GM18498 (cell line): ENCODE measurements around the gene TANC1.
A peak's percentile ranks its signal among the peaks of the same experiment; 100 is the strongest.

Experiments
- ATAC-seq: cut with Tn5 transposase; IDR thresholded peaks from one replicate; pipeline ENCODE4 v1.9.1; 2021; ENCODE audit warnings: mild to moderate bottlenecking, moderate library complexity; ENCODE audit not compliant: unreplicated experiment

The TANC1 gene

DNA sequence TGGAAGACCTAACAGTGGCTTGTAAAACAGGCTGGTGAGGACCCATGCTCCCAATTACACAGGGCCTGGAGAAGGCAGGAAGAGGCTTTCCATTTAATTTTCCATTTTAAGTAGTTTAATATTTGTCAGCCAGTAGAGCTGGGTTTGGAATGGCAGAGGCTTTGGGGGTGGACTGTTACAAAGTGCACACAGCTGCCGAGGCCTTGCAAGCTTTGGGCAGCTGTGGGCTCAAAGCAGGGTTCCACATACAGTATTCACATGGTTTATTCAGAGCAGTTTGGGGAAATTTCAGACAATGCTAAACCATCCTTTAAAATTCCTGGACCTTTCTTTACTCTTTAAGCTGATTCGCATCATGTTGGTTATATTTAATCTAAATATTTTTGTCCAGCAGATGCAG is 185.5 kb downstream of the TANC1 start:
- ATAC-seq = no peak

DNA sequence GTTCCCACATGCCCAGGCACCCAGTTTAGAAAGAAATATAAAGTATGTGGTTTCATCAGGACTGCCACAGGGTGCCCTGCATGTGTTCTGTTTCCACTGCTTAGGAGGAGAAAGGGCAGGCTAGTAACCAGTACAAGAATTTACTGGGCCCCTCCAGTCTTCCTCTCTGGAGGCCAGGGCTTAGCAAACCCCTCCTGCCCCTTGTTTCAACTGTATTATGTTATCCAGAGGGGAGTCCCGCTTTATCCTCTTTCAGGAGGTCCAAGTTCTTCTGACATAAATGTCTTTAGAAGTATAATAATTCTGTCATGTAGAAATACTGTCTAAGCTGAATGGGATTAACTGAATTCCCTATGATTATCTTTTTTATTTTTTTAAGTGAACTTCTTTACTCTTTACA is 185.9 kb downstream of the TANC1 start:
- ATAC-seq = no peak

DNA sequence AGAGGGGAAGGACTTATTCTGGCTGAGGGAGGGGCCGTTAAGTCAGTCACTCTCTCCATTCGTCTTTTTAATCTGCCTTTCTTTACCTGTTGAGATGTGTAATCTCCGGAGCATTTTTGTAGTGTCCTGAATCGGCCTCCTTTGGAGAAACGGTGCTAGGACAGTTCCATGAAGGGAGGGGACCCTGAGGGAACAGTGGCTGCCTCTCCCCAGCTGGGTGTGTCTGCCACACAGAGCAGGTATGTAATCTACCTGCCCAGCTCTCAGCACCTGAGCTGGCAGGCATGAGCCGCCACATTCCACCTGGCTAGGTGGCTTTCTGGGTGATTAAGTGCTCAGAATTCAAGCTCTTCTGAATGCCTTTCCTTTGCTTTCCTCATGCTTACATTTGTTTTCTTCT is 186.9 kb downstream of the TANC1 start:
- no peak for ATAC-seq

DNA sequence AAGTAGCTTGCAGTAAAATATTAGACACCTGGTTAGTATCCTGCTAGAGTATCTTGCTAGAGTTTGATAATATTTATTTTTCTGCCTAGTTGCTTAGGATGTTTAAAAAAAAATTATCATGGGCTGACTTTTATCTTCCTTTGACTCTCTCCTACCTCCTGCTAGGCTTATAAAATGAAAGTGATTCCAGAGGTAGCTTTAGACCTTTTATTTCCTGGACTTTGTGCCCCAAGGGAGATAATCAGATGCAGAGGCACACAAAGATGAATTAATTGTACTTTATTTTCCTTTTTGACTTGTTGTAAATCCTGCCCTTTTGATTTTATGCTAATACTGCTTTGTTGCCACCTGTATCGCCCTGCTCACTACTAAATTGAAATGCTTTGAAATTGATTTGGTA is 187.4 kb downstream of the TANC1 start:
- ATAC-seq = no peak

DNA sequence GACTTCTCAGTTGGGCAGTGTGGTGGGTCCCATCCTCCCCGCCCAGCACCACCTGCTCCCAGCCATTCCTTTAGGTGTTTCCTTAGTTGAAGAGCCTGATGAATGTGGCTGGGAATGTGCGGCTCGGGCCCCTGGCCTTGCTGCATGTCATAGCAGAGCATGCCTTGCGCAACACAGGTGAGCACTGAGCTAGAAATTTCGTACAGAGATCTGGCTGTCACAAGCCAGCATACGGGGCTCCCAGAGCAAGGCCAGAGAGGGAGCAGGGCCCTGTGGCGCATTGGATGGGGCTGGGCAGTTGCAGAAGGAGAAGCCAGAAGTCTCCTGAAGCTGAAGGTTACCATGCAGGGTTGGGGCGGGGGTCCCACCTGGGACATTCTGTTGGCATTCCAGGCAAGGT is 188.4 kb downstream of the TANC1 start:
- ATAC-seq = no peak

DNA sequence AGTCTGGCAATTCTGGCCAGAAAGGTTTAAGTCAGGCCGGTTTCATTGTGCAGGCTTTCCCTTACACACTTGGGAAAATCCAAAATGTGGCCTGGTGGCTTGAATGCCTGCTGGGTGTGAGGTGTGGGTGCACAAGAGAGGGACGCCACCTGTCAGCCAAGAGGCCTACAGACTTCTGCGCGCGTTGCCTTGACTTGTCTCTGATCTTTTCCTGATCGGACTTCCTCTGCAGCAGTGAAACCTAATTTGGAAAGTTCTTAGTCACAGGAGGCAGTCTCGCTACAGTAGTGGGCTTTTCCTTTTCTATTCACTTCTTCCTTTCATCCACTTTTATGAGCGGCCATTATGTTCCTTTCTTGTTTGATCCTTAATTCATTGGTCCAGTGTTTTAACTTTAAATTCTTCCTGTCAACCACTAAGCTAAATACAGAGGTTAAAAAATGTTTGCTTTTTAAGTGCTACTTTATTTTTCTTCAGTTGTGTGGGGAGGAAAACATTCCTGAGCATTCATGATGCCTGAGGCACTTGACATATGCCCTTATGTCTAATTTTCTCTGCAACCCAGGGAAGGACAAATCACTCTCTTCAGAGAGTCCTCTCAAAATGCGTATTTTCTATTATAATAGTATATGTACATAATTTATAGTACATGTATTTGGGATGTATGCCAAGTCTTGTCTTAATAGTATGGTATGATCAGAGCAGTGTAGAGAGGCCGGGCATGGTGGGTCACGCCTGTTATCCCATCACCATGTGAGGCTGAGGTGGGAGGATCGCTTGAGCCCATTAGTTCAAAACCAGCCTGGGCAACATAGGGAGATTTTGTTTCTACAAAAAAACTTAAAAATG is 189.1 kb downstream of the TANC1 start:
- ATAC-seq = peak; percentile 63

DNA sequence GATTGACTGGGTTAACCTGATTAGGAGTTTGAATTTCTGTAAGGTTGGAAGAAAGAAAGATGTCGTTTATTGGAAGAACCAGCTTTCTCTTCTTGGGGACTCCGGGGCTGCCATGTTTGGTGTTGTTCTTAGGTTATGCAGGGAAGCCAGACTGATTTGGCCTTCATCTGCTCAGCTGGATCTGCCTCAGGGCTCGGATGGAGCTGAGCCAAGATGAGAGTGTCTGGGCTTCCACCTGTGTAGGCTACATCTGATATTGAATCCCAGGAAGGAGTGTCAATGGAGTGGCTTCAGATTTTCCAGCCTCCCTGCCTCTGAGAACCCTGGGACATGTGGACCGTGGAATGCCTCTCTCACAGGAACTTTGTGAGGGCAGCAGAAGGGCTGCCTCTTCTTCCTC is 192.0 kb downstream of the TANC1 start:
- no peak for ATAC-seq

DNA sequence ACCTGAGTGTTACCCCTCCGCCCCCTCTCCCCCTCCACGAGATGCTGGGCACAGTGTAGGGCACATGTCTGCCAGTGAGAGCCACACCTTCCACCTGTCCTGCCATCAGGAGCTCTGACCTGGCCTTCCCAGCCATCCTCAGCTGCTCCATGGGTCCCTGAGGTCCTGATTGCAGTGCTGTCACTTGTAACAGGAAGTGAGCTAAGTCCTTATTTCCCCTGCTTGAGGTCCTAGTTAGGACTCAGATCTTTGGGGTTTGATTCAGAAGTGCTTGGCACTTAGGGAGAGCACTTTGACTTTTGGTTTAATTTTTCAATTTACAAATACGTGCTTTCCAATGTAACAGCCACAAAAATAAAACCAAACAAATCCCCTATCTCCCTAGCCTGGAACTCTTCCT is 192.5 kb downstream of the TANC1 start:
- ATAC-seq = no peak

DNA sequence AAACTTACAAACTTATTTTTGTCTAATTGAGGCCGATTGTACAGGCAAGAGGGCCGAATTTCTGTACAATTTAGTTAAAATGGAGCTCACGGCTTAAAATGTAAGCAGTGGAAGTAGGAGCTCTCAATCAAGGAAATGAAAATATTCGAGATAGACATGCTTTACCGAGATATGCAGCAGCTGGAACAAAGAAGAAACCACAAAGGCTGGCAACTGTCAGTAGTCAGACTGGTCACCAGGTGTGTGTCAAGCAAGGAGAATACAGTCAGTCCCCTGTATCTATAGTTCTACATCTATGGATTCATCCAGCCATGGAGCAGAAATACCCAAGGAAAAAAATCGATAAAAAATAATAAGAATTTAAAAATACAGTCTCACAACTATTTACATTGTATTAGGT is 195.5 kb downstream of the TANC1 start:
- peak; percentile 52 for ATAC-seq

DNA sequence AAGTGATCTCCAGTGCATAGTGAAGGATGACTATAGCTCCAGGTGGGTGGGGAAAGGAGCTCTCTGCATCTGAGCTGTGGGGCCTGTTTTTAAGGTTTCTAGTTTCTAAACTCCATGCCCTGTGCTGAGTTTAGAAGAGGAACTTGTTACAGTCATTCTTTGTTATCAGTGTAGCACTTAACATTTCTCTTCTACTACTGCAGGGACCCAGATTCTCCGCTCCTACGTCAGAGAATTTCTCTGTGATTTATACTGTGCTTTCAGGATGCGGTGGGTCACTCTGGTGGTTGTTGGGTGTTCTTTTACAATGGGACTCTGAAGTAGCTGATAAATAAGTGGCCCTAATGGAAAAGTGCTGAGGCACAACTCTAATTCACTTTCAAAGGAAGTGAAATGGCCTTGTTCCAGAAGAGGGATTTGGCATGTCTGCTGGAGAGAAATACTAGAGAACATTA is 196.0 kb downstream of the TANC1 start:
- ATAC-seq = no peak

DNA sequence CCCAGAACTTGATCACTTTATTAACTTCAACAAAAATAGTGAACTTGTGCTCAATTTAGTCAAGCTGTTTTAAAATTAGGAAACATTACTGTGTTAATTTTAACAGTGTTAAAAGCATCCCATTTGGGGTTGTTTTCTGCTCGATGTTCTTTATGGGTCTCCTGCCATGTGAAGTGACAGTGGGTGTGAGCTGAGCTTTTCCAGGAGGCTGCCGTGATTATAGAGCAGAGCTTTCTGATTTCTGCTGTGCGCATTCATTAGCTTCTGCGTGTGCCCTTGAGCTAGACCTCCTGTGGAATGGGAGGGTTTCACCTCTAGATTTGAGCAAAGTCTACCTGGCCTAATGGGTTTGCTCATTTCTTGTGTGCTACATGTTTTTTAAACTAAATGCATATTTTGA is 196.6 kb downstream of the TANC1 start:
- no peak for ATAC-seq

DNA sequence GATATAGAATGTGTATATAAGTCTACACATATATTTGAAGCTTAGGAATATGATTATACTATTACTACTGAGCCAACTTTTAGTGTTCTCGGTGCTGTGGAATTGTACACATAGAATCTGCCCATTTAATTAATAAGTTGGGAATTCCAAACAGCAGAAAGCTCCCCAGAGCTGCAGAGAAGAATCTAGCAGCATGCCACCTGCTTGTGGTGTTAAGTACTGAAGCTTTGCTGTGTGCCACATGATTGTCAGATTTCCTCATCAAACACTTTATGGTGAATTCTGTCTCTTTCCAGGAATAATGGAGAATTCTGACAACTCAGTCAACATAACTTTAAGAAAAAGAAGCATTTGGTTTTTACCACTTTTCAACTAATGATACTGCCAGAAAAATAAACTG is 200.3 kb downstream of the TANC1 start:
- ATAC-seq = no peak

DNA sequence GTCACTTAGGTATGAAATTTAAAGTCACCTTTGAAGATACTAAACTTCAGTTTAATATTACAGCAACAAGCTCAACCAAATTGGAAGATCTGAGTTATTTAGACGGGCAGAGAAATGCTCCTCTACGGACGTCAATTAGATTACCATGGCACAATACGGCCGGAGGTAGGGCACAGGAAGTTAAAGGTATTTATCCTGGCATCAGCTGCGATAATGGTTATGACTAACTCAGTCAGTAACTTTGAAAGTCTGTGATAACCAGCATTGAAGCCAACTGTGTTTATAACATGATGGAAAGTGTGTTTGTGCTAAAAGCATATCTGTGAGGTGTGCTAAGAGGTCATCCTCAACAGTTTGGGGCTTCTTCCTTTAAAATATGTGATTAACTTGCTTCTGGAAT is 200.7 kb downstream of the TANC1 start:
- no peak for ATAC-seq

DNA sequence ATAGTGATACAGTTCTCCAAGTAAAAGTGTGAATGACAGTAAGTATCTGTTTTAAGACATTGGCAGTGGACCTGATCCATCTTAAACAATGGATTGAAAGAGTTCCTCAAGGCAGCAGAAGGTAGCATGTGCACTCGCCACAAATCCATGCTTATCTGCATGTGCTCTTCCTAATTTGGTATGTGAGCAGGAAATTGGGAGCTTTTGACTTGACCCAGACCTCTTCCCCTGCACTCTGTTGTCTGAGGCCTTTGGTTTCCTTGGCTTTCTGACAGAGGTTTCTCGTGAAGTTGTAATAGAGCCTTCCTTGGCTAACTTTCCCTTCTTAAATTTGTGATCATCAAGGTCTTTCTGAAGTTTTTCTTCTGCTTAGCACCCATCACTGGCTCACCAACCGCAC is 204.0 kb downstream of the TANC1 start:
- ATAC-seq = no peak

DNA sequence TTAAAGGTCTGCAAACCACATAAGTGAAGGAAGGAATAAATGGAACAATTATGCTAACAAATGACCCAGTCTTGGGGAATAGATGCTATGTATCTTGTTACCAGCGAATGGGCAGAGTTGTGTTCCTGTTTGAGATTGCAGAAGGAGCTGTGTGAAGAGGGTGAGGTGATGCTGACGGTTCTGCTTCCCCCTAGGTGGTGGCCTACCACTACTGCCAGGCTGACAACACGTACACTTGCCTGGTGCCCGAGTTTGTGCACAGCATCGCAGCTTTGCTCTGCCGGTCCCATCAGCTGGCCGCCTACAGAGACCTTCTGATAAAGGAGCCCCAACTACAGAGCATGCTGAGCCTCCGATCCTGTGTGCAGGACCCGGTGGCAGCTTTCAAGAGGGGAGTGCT is 206.3 kb downstream of the TANC1 start:
- no peak for ATAC-seq

DNA sequence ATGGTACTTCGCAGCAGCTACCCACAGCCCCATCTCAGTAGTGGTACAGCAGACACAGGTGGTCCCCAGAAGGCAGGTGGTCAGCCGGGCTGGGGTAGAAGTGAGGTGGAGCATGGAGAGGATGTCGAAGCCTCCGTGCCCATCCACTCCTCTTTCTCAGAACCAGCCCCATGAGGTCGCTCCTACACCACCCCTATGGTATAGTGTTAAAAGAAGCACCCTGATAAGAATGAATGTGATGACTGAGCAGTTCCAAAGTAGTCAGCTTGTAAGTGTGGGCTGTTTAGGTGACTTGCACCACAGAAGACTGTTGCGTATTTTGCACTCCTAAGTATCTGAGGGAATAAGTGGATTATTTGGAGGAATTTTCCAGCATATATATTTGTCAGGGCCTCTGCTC is 206.7 kb downstream of the TANC1 start:
- ATAC-seq = no peak

DNA sequence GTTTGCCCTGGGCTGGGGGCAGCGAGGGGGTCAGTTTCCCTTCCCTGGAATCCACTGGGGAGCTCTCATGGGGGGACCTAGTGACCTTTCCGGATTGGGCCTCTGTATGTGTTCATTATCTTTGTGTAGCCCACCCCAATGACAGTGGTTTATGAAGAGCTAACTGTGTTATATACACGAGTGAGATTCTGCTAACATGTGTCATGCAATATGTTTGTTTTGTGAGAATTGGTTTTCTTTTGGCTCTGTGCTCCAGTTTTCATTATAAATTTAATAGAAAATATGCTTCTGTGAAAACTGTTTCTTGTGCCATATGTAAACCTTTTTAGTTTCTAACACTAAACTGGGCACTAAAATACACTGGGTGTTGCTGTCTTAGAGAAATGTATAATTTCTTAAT is 207.5 kb downstream of the TANC1 start:
- no peak for ATAC-seq

DNA sequence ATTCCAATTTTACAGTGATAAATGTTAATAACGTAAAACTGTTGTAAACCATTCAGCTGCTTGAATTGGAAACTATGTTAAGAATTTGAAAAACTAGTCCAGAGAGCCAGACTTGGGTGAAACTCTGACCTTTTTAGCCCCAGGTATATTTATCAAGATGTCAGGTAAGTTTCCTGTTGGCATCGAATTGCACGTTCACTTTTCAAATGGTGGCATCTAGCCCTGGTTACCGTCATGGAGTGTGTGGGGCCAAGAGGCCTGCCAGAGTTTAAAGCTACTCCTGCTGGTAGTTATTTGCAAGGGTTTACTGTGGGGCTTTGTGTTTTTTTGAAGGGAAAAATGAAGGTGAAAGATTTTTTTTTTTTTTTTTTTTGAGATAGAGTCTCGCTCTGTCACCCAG is 208.1 kb downstream of the TANC1 start:
- ATAC-seq = no peak

DNA sequence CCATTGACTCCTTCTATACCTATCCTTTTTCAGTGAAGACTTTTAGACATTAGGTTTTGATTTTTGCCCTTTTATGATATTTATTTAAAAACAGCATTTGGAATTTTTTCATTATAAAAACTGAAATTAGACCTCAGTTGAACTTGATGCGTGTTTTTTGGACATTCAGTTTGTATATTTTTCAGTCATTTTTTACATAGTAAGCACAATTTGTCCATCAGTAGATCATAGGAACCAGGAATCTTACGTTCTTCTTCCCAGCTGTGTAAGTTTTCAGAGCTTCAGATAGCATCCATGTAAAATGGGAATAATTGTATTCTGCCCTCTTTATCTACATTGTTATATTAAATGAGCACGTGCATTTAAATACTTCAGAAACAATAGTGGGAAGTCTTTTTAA is 208.9 kb downstream of the TANC1 start:
- ATAC-seq = no peak

DNA sequence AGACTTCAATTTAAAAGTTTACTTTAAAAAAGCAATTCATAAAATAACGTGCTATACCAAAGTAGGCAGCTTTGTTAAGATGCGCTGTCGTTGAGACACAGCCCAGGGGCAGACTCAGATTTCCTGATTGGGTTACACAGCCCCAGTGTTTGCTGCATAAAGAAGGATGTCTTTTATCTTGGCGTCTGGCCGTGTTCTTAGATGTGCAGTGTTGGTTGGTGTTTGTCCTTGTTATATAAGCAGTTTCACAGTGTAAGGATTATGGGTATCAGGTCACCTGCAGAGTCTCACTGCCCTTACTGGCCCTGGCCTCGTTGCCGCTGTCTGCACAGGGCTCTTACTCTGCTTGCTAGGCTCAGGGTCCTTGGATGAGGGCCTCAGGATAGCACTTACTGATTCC is 209.5 kb downstream of the TANC1 start:
- ATAC-seq = no peak

DNA sequence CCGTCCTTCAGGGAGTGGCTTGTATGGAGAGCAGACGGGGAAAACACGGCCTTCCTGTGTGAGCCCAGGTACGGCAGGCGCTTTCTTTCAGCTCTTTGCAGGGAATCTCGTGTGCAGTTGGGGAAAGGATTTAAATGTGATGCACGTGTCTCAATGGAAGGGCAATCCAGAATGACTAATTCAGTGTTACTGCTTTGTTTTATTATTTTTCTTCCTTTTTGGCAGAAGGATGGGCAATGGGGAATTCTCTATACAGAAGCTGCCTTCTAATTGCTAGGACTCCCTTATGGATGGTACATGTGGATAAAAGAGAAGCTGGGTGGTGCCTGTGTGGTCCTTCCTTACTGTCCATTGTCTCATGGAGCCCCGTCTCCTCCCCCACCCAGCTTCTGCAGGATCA is 210.7 kb downstream of the TANC1 start:
- no peak for ATAC-seq

DNA sequence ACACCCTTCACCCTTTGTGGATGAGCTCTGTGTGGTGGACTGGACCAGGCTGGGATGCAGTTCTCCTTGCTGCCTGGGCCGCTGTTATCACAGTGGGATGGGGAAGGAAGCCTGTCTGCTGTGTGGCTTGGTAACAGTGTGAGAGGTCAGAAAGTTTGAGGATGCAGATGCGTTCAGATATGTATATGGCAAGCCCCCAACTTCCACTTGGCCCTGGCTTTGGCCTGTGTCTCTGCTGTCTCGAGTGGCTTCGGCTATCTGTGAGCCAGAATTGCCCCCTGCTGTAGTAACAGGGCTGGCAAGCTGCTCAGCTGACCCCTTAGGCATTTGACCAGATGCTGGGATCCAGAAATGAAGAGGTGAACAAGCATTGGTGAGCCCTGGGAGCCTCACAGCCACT is 211.3 kb downstream of the TANC1 start:
- no peak for ATAC-seq

DNA sequence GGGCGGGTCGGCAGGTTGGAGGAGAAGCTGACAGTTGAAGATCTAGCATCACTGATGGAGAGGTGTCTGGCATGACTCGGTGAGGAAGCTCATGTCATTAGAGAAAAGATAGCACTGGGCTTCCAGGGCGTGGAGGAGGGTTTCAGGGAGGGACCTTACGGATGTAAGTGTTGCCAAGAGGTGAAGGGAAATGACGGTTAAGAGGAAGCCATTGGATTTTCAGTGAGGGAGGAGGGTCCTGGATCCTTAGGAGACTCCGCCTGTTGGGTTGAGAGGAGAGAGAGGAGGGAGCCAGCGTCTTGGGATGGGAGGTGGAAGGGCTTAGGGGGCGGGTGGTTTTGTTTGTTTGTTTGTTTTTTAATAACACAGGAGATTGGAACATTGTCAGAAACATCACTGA is 214.9 kb downstream of the TANC1 start:
- ATAC-seq = no peak
